H1 (cell line): ENCODE results near the gene PGAM2.

Experiments used
- BACH1 ChIP-seq: IDR thresholded peaks from 2 replicates; pipeline ENCODE4 v1.6.1; 2012; ENCODE audit warnings: low read length, improper control_type of control experiment
- EZH2 ChIP-seq: fragments of 200-600 bp; sonication (generic); IDR thresholded peaks from 2 replicates; pipeline ENCODE4 v1.7.1; 2012; ENCODE audit warnings: low read depth, mild to moderate bottlenecking, moderate library complexity, low read length, inconsistent platforms; ENCODE audit not compliant: severe bottlenecking
- SUZ12 ChIP-seq: fragments of 200-600 bp; sonication (generic); IDR thresholded peaks from 2 replicates; pipeline ENCODE4 v1.6.1; 2012; ENCODE audit warnings: mild to moderate bottlenecking, inconsistent platforms, low read length, moderate library complexity, mixed read lengths
- TF ChIP-seq, protein P1 (sequence below), 3 experiments: IDR thresholded peaks; 1 replicate in 2 of 3; 2 replicates in 1 of 3; pipeline versions ENCODE4 v1.5.1 to v1.6.1; 2011; ENCODE audit warnings: low read length in 3 of 3, mild to moderate bottlenecking in 3 of 3, inconsistent platforms in 2 of 3, low read depth in 1 of 3, moderate library complexity in 1 of 3; ENCODE audit not compliant: insufficient read depth in 1 of 3; ENCODE audit errors: control extremely low read depth in 1 of 3

DNA sequence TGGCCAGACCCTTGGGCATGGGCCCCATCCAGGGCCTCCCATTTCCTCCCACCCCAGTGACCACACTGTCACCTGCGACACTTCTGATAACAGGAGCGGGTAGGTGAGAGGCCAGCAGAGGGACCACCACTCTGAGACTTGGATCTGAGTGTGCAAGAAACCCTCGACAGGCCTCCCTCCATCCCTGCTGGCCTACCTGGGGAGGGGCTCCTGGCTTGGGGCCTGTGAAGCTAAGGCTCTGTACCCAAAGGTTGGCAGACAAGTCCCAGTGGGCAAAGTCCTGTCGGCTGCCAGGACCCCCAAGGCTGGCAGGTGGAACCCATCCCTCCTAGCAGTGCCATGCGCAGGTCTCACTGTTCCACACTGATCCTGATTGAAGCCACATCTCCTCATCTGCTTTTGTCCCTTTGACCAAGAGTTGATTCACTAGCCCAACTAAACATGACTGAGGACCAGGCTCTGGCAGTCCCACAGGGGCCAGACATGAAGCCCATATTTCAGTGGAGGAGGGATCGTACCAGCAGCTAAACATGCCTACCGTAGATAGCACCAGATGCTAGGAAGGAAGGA is 1.2 kb upstream of the PGAM2 start:
- TF ChIP-seq EZH2, result no peak
- no peak for TF ChIP-seq BACH1
- TF ChIP-seq, protein P1, sequence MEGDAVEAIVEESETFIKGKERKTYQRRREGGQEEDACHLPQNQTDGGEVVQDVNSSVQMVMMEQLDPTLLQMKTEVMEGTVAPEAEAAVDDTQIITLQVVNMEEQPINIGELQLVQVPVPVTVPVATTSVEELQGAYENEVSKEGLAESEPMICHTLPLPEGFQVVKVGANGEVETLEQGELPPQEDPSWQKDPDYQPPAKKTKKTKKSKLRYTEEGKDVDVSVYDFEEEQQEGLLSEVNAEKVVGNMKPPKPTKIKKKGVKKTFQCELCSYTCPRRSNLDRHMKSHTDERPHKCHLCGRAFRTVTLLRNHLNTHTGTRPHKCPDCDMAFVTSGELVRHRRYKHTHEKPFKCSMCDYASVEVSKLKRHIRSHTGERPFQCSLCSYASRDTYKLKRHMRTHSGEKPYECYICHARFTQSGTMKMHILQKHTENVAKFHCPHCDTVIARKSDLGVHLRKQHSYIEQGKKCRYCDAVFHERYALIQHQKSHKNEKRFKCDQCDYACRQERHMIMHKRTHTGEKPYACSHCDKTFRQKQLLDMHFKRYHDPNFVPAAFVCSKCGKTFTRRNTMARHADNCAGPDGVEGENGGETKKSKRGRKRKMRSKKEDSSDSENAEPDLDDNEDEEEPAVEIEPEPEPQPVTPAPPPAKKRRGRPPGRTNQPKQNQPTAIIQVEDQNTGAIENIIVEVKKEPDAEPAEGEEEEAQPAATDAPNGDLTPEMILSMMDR (IDR thresholded peaks at IDR 0.05; ENCODE audit: control extremely low read depth in 1 of 3, insufficient read depth in 1 of 3, low read depth in 1 of 3, low read length in 3 of 3), result no peak
- no peak for TF ChIP-seq SUZ12
